GM12874 (cell line): Measurements from ENCODE around the gene TTC39A.

Experiments used
- TF ChIP-seq, protein P1 (sequence below): IDR thresholded peaks from 2 replicates; pipeline ENCODE4 v1.5.1; 2011; ENCODE audit warnings: low read depth, mild to moderate bottlenecking, control low read depth, low read length, moderate library complexity; ENCODE audit not compliant: insufficient read depth

TTC39A gene

DNA sequence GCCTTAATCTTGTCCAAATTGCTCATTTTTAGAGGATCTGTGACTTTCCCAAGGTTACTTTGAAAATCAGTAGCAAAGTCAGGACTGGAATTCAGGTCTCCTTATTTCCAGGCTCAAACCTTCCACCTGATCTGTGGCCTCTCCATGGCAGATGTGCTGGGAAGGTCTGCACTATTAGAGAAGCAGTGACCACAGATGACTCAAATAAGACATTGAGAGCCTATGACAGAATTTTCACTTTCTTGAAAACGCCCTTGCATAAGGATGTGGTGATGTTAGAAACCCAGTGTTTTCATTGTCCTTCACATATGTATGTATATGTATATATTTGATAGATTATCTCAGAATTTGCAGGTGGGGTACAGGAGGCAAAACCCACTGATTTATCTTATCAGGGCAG, 45.3 kb downstream of the TTC39A start:
- TF ChIP-seq, protein P1, sequence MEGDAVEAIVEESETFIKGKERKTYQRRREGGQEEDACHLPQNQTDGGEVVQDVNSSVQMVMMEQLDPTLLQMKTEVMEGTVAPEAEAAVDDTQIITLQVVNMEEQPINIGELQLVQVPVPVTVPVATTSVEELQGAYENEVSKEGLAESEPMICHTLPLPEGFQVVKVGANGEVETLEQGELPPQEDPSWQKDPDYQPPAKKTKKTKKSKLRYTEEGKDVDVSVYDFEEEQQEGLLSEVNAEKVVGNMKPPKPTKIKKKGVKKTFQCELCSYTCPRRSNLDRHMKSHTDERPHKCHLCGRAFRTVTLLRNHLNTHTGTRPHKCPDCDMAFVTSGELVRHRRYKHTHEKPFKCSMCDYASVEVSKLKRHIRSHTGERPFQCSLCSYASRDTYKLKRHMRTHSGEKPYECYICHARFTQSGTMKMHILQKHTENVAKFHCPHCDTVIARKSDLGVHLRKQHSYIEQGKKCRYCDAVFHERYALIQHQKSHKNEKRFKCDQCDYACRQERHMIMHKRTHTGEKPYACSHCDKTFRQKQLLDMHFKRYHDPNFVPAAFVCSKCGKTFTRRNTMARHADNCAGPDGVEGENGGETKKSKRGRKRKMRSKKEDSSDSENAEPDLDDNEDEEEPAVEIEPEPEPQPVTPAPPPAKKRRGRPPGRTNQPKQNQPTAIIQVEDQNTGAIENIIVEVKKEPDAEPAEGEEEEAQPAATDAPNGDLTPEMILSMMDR: no peak

DNA sequence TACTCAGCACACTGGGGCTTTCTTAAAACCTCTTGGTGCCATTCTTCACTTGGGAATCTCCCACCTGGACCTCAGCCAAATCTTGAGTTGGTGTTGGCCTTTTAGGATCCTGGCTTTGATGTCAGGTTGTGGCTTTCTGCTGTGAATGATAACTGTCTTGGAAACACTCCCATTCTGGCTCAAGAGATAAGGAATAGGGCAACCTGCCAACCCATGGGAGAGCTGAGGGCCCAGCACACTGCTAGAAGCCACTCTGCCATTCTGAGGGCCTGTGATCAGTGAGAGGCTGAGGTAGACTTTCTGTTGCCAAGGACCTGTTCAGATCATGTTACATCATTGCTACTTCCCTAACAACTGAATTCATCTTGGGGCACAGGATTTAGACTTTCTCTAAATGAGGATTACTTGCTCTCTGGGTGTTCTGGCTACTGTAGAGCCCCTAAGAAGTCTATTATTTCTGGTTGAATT, 45.8 kb downstream of the TTC39A start:
- TF ChIP-seq, protein P1: no peak

DNA sequence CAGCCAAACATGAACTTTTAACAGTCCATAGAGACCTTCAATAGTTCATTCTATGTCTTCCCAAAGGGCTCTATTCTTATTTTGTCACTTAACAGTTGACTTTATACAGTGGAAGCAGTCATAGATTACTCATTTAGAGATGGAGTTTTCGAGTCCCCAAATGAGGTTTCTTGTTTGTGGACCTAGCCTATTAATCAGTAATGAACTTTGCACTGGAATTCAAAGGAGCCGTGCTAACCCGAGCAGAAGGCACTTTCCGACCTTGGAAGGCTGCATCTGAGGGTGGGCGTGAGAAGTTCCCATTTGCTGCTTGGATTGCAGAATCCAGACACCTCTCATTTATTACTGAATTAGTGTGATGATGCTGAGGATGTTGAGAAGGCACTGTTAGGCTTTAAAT, 46.4 kb downstream of the TTC39A start:
- TF ChIP-seq, protein P1: no peak

DNA sequence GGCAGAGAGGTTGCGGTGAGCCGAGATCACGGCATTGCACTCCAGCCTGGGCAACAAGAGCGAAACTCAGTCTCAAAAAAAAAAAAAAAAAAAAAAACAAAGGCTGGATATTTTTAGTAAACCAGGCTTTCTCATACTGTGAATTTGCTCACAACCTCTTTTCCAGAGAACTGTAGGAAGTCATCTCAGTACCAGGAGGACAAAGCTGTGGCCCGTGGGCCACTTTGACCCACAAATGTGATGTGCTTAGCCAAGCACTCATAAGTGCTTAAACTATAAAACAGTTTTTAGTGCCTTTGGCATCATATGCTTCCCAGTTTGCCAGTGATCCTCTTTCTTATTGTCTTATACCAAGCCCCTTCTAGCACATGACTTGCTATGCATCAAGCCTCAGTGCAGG, 47.8 kb downstream of the TTC39A start:
- TF ChIP-seq, protein P1: no peak

DNA sequence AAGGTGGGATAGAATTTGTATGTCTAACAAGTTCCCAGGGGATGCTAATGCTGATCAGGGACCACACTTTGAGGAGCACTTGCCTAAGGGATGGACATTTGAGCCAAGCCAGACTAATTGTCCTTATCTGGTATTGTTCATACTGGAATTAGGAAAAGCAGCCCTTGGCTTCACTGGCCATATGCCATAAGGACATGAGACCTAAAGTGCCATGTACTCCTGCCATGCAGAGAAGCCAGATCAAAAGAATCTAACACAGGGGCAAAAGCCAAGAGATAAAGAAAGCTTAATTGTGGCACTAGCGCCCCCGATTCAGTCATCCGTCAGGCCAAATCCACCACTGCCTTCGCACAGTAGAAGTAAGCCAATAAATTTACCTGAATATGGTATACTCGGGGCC, 48.6 kb downstream of the TTC39A start:
- TF ChIP-seq, protein P1: no peak

DNA sequence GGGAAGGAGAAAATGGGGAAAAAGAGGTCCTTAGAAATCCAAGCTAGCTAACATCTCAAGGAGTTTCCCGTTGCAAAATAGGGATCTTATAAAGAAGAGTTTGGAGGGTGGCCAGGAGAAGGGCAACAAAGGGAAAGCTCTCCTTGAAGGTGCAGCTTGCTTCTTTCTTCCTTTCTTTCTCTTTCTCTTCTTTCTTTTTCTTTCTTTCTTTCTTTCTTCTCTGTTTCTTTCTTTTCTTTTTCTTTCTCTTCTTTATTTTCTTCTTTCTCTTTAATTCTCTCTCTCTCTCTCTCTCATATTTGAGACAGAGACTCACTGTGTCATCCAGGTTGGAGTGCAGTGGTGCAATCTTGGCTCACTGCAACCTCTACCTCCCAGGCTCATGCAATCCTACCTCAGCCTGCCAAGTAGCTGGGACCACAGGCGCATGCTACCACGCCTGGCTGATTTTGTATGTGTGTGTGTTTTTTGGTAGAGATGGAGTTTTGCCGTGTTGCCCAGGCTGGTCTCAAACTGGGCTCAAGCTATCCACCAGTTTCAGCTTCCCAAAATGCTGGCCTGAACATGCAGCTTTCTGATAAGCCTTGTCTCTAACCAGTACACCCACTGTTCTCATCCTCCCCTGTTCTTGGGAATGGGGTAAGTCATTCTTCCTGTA, 49.9 kb downstream of the TTC39A start:
- TF ChIP-seq, protein P1: no peak

DNA sequence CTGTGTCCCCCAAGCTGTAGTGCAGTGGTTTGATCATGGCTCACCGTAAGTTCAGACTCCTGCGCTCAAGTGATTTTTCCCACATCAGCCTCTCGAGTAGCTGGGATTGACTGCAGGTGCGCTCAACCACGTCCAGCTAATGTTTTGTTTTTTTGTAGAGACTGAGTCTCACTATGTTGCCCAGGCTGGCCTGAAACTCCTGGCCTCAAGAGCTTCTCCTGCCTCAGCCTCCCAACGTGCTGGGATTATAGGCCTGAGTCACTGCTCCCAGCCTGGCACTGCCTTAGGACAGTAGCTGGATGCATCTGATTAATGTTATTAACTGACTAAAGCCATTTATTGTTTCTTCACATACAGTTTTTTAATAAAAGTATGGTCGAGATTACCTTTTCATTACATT, 54.1 kb downstream of the TTC39A start:
- TF ChIP-seq, protein P1: no peak
